HG02588 (cell line): ENCODE results near the gene ZNRD2.

Source experiments
- ATAC-seq: cut with Tn5 transposase; IDR thresholded peaks from one replicate; pipeline ENCODE4 v1.9.1; 2021; ENCODE audit warnings: mild to moderate bottlenecking, moderate library complexity; ENCODE audit not compliant: unreplicated experiment

Gene ZNRD2

DNA sequence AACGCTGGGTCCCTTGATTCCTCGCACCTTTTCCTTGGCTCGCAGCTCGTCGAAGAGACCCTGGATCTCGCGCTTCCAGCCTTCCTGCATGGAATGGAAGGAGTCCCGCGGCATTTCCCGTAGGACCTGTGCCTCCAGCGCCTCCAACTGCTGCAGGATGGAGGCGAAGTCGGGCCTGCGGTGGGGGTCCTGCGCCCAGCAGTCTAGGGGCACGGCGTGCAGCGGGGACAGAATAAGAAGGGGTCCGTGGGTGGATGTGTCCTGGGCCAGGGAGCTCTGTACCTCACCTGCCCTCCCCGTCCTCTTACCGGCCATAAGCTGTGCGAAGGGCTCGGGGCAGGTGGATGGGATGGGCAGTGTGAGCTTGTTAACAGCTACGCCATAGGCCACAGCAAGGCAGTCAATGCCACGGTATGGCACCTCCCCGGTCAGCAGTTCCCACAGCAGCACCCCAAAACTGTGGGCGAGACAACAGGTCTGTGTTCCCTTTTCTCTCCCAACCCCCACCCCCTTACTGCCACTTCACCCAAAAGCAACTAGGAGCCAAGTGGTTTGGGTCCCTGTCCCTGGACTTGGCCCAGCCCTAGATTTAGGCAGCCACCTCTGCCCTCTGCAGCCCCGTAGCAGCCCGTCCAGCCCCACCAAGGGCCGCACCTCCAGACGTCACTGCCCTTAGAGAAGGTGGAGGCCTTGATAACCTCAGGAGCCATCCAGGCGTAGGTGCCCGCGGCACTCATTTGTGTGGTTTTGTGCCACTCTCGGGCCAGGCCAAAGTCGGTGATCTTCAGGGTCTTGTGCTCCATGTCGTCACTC, 37.5 kb downstream of the ZNRD2 start:
- ATAC-seq = no peak

DNA sequence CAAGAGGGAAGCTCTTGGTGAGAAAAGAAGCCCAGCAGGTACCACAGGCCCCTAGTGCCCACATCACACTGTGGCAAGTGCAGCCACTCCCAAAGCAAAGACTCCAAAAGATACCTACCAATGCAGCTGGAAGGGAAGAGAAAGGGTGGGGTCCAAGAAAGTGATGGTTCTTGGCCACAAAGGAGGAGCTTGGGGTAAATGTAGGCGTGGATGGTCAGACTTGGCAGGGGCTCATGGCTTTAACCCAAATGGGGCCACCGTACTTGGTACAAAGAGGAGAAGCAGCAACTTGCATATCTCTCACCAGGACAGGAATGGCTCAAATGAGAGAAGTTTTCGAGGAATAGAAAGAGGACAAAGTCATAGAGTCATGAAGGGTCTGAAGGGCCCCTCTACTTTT, 39.0 kb downstream of the ZNRD2 start:
- no peak for ATAC-seq

DNA sequence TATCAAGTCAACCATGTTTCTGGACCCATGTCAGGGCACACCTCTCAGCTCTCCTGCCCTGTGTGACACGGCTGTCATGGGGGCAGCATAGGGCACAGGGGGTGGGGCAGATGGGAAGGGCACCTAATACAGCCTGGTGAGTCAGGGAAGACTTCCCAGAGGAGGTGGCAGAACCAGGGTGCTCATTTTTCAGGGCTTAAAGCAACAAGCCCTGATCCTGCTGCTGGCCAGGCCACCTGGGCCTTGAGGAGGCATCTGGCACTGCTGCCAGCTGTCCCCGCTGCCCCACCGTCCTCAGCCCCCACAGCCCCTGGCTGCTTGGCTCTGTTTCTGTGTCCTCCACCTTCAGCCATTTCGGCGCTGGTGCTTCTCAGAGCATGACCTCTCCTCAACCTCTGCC, 39.4 kb downstream of the ZNRD2 start:
- ATAC-seq = no peak

GRCh38 chr11:65610404-65610803, 40.1 kb downstream of the ZNRD2 start:
- ATAC-seq = no peak

DNA sequence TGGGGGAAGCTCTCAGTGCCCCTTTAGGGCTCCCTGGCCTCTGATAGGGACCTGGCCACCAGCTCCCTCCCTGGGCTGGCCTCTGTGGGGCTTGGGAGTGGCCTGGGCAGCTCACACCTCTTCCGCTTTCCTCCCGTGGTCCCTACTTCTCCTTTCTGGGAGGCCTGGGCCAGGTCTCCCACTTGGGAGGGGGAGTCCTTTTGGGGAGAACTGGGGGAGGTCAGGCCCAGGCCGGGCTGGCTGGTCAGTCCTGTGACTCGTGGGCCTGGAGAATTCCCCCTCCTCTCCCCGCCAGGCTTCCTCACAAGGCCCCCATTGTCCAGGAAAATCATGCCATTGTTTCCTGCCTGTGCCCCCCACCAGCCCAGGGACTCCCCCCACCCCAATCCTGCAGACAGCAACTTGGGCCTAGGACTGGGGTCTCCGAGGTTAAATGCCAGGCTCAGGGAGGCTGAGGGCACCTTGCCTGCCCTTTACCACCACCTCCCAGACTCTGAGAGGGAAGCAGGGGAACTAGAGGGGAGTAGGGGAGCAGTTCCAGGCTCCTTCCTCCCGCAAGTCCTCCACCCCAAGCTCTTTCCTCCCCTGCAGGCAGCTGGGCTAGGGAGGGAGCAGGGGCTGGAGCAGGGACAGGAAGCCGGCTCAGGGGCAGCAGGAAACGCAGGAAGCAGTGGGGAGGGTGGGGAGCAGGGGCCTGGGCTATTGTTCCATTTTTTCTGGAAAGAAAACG, 40.9 kb downstream of the ZNRD2 start:
- ATAC-seq = no peak

DNA sequence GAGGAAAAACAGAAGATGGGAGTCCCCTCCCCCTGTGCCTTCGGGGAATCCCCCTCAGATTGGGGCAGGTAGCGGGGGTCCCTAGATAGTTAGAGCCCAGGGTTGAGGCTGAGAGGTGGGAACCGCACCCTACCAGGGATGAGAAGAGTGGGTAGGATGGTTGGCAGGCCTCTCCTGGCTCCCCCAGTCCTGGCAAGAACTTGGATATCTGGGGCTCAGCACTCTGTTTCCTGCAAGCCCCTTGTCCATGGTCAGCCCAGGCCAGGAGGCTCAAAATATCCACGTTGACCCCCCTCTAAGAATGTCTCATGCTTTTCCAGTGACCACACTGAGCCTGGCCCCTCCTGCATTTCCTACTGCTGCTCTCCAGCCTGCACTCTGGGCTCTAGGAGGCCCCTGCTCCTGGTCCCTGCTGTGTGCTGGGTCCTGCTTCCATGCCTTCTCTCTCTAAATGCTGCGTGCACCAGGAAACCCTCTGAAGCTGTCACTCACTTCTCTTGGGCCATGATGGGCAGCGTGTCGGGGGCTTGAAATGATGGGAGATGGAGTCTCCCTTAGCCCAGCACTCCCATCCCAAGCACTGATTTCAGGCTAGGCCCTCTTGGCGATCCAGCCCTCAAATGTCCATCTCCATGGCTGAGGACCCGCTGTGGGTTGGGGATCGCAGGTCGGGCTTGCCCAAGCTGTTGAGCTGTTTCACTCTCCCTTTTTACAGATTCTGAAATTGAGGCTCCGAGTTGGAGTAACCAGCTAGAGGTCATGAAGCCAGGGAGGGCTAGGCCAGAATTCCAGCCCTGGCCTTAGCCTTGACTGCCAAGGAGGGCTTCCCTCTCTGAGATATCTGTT, 41.7 kb downstream of the ZNRD2 start:
- ATAC-seq = no peak

DNA sequence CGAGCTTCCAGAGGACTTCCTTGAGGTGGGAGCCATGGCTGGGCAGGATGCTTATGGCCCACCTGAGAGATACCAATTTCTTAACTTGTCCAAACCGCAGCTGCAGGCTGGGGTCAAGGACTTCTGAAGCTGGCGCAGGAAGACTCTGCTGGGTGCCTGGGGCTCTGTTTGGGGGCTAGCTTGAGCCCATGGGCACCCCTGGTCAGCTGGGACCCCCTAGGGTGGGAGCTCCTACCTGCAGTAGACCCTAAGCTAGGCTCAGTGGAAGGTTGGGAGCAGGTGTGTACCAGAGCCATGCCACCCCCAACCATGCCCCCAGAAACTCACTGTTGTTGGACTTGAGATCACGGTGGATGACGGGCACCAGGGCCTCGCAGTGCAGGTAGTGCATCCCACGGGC, 42.4 kb downstream of the ZNRD2 start:
- no peak for ATAC-seq

DNA sequence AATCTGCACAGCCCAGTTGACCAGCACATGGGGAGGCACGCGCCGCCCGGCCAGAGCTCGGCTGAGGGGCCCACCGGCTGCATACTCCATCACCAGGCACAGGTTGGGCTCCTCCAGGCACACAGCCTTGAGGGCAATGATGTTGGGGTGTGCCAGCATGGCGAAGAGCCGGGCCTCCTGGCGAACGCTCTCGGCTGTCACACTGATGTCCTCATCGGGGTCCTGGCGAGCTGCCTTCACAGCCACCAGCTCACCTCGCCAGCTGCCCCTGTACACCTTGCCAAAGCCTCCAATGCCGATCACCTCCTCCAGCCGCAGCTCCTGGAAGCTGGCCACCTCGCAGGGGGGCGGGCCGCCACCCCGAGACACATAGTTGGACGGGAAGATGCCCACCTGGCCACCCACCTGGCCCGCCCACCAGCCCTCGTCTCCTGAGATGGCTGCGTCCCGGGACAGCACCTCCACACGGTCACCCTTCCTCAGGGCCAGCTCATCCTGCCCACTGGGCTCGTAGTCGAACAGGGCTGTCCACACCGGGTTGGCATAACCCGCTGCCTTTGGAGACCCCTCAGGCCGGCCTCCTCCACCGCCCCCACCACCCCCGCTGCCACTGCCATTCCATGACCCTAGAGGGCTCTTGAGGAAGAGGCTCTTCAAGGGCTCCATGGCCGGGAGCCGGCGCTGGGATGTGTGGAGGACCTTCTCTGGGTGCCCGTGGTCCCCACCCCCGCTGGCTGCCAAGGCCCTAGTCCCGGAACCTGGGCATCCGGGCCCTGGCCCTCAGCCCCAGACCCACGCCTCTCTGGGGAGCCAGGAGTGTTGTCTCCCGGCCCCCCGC, 43.0 kb downstream of the ZNRD2 start:
- ATAC-seq = no peak

- ATAC-seq = peak; percentile 77
Measured at GRCh38 chr11:65615229-65615949, 45.1 kb downstream of the ZNRD2 start, which contains the start of gene PCNX3. TSS of gene PCNX3 (plus strand) at chr11:65615776. CDS start at chr11:65616312, 536 bp downstream.

- peak; percentile 4 for ATAC-seq
Measured at GRCh38 chr11:65615950-65616574, 45.8 kb downstream of the ZNRD2 start.

- no peak for ATAC-seq
Measured at GRCh38 chr11:65616575-65617001, 46.3 kb downstream of the ZNRD2 start.

- ATAC-seq = no peak
Measured at GRCh38 chr11:65617136-65617850, 47.0 kb downstream of the ZNRD2 start.

DNA sequence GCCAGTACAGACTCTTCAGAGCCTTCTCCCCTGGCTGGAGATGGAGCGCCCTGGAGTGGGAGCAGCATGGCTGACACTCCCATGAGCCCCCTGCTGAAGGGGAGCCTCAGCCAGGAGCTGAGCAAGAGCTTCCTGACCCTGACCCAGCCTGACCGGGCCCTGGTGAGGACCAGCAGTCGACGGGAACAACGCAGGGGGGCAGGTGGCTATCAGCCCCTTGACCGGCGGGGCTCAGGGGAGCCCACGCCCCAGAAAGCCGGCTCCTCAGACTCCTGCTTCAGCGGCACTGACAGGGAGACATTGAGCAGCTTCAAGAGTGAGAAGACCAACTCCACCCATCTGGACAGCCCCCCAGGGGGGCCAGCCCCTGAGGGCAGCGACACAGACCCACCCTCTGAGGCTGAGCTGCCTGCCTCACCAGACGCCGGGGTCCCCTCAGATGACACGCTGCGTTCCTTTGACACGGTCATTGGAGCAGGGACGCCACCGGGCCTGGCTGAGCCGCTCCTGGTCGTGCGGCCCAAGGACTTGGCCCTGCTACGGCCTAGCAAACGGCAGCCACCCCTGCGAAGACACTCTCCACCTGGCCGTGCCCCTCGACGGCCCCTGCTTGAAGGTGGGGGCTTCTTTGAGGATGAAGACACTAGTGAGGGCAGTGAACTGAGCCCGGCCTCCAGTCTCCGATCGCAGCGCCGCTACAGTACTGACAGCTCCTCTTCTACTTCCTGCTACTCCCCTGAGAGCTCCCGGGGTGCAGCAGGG, 47.9 kb downstream of the ZNRD2 start:
- ATAC-seq = no peak

- ATAC-seq = no peak
Measured at GRCh38 chr11:65618763-65619162, 48.5 kb downstream of the ZNRD2 start.

GRCh38 chr11:65619281-65619928, 49.1 kb downstream of the ZNRD2 start:
- ATAC-seq = no peak

GRCh38 chr11:65620666-65621065, 50.4 kb downstream of the ZNRD2 start:
- ATAC-seq = no peak

- no peak for ATAC-seq
Measured at GRCh38 chr11:65621460-65621859, 51.2 kb downstream of the ZNRD2 start.
